HuH-7 (cell line): ENCODE measurements around the gene RARB.

ENCODE experiments used
- DNase-seq: peaks from one replicate; pipeline ENCODE4 v3.0.0; 2011; ENCODE audit warnings: low spot score

Gene RARB

GRCh38 chr3:25604107-25604805 is 176.2 kb downstream of the RARB start:
- no peak for DNase-seq

GRCh38 chr3:25610167-25610566 is 182.1 kb downstream of the RARB start:
- no peak for DNase-seq

- DNase-seq: no peak
These were observed 182.7 kb downstream of the RARB start for GRCh38 chr3:25610779-25611178.

GRCh38 chr3:25611193-25611592 is 183.1 kb downstream of the RARB start:
- no peak for DNase-seq

- DNase-seq: no peak
These were observed 190.0 kb downstream of the RARB start for GRCh38 chr3:25618028-25618427.

- DNase-seq: no peak
These were observed 191.3 kb downstream of the RARB start for GRCh38 chr3:25619382-25619781.

- no peak for DNase-seq
These were observed 192.4 kb downstream of the RARB start for GRCh38 chr3:25620493-25620892.

GRCh38 chr3:25621087-25621486 is 193.0 kb downstream of the RARB start:
- no peak for DNase-seq

GRCh38 chr3:25631989-25632388 is 203.9 kb downstream of the RARB start:
- no peak for DNase-seq

GRCh38 chr3:25633919-25634318 is 205.9 kb downstream of the RARB start:
- no peak for DNase-seq

- DNase-seq: no peak
These were observed 207.0 kb downstream of the RARB start for GRCh38 chr3:25635038-25635437.
